BLaER1 (cell line): ENCODE measurements around the gene CDC42BPB.

ENCODE experiments used
- H3K27ac ChIP-seq: shearing (Covaris generic); formaldehyde crosslinking; 2 replicates; pipeline ENCODE4 v1.8.1; 2022
- H3K27me3 ChIP-seq: shearing (Covaris generic); formaldehyde crosslinking; 2 replicates; pipeline ENCODE4 v1.8.1; 2022
- H3K36me3 ChIP-seq: shearing (Covaris generic); formaldehyde crosslinking; 2 replicates; pipeline ENCODE4 v1.8.1; 2022
- H3K4me1 ChIP-seq: shearing (Covaris generic); formaldehyde crosslinking; 2 replicates; pipeline ENCODE4 v1.8.1; 2022
- H3K4me2 ChIP-seq: shearing (Covaris generic); formaldehyde crosslinking; 2 replicates; pipeline ENCODE4 v1.8.1; 2022
- H3K4me3 ChIP-seq: shearing (Covaris generic); formaldehyde crosslinking; 2 replicates; pipeline ENCODE4 v1.8.1; 2022
- H3K9ac ChIP-seq: shearing (Covaris generic); formaldehyde crosslinking; 2 replicates; pipeline ENCODE4 v1.8.1; 2022
- H3K9me3 ChIP-seq: shearing (Covaris generic); formaldehyde crosslinking; 2 replicates; pipeline ENCODE4 v1.8.1; 2022
- H4K20me1 ChIP-seq: shearing (Covaris generic); formaldehyde crosslinking; 2 replicates; pipeline ENCODE4 v1.8.1; 2022
- Cebpa-rat ChIP-seq: shearing (Covaris generic); IDR thresholded peaks from 2 replicates; pipeline ENCODE4 v1.8.1; 2022

CDC42BPB gene

DNA sequence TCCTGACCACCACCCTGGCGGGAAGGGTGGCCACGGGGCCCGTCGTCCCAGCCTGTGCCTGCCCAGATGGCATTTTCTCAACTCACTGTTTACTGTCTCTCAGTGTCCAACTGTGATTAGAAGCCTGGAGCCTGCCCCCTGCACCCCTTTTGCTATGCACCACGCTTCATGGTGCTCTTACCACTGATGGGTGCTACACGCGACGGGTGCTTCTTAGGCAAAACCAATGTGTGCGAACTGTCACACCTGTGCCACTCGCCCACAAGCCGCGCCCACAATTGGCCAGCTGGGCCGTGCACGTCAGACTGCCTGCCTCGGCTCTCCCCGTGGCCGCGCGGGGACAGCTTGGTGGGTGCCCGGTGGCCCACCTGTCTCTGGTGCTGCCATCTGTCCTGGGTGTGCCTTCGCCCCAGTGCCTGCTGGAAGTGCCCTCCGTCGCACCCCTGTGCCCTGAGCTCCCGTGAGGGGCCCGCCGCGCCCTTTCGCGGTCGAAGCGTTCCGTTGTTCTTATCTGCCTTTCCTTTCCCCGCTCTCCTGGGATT, 150.0 kb downstream of the CDC42BPB start:
- H3K27me3 ChIP-seq, result no peaks in the 10 kb centered on the region
- H4K20me1 ChIP-seq, result peaks cover 31% of the 10 kb centered on the region
- no peak overlapping the region for H3K27ac ChIP-seq
- H3K4me2 ChIP-seq, result peak overlapping the region; percentile 86
- TF ChIP-seq Cebpa-rat, result no peak
- 0 out of 2 replicates have a peak overlapping the region, but pooled peaks have one; percentile 2 for H3K4me3 ChIP-seq
- peaks cover 51% of the 10 kb centered on the region for H3K36me3 ChIP-seq
- H3K9ac ChIP-seq, result peak overlapping the region; percentile 34; the same call in 1 of the 2 replicates
- peaks cover 43% of the 10 kb centered on the region for H3K4me1 ChIP-seq
- no peaks in the 10 kb centered on the region; the same call in 1 of the 2 replicates for H3K9me3 ChIP-seq

DNA sequence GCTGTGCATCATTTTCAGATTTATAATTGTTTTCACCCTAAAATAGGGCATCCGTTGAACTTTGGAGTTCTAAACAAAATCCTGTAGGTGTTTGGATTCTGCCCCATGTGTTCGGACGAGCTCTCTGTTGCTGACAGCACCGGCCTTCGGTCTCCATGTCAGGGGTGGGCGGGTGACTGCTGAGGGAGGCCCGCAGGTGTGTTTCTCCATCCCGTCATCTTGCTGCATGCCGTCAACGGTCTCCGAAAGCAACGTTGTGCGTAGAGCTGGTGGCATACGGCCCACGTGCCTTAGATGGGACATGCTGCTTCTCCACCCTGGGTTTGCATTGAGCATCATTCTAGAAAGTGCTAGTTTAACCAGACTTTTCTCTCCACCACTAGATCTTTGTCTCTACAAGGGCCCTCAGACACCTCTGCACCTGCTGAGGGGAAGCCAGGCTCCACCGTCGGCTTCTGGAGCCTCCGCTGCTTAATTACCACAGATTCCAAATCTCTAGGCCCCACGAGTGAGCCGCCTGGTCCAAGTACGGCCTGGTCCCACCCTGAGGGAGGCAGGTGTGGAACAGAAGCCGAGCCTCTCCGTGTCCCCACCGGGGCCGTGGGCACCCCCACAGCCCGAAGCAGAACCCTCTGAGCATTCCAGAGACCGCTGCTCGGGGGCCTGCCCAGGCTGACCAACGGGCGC, 150.6 kb downstream of the CDC42BPB start:
- Histone ChIP-seq H3K9me3 (no peaks in the 10 kb centered on the region; the same call in 1 of the 2 replicates), H4K20me1 (peaks cover 37% of the 10 kb centered on the region), H3K9ac (no peak overlapping the region), H3K4me2 (peak overlapping the region; percentile 86), H3K27ac (no peak overlapping the region), H3K4me1 (peaks cover 49% of the 10 kb centered on the region), H3K36me3 (peaks cover 48% of the 10 kb centered on the region), H3K27me3 (no peaks in the 10 kb centered on the region), H3K4me3 (no peak overlapping the region)
- no peak for TF ChIP-seq Cebpa-rat

DNA sequence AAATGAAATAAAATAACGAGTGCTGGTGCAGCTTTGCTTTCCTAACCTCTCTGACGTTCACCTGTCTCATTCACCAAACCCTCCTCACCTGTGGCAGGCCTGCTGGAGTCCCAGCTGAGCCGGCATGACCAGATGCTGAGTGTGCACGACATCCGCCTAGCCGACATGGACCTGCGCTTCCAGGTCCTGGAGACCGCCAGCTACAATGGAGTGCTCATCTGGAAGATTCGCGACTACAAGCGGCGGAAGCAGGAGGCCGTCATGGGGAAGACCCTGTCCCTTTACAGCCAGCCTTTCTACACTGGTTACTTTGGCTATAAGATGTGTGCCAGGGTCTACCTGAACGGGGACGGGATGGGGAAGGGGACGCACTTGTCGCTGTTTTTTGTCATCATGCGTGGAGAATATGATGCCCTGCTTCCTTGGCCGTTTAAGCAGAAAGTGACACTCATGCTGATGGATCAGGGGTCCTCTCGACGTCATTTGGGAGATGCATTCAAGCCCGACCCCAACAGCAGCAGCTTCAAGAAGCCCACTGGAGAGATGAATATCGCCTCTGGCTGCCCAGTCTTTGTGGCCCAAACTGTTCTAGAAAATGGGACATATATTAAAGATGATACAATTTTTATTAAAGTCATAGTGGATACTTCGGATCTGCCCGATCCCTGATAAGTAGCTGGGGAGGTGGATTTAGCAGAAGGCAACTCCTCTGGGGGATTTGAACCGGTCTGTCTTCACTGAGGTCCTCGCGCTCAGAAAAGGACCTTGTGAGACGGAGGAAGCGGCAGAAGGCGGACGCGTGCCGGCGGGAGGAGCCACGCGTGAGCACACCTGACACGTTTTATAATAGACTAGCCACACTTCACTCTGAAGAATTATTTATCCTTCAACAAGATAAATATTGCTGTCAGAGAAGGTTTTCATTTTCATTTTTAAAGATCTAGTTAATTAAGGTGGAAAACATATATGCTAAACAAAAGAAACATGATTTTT, 151.9 kb downstream of the CDC42BPB start:
- Histone ChIP-seq H3K4me2 (no peak overlapping the region), H3K36me3 (peaks cover 53% of the 10 kb centered on the region), H3K4me3 (no peak overlapping the region), H3K9me3 (no peaks in the 10 kb centered on the region; the same call in 1 of the 2 replicates), H4K20me1 (peaks cover 46% of the 10 kb centered on the region), H3K27ac (no peak overlapping the region), H3K4me1 (peaks cover 62% of the 10 kb centered on the region), H3K27me3 (no peaks in the 10 kb centered on the region), H3K9ac (no peak overlapping the region)
- TF ChIP-seq Cebpa-rat, result no peak

DNA sequence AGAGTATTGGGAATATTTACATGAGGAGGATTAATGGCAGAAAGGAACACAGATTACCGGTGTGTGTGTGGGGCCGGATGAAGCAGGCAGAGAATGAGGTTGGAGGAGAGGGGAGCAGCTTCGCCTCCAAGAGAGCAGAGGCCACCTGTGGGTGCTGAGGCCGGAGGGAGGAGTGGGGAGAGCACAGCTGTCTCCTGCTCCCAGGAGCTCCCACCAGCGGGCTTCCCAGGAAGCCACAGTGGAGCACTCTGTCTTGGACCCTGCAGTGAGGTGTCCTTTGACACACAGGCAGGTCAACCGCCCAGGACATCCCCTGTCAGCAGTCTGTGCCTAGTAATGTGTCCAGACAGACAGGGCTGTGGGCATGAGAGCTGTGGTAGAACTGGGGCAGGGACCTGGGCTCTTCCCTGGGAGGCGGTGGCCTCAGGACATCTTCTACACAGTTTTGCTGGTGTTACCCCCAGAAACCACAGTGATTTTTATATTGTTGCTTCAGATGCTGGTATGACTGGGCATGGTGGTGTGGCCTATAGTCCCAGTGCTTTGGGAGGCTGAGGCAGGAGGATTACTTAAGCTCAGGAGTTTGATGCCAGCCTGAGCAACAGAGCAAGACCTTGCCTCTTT, 153.3 kb downstream of the CDC42BPB start:
- Histone ChIP-seq H3K9me3 (no peaks in the 10 kb centered on the region; the same call in 1 of the 2 replicates), H4K20me1 (peaks cover 40% of the 10 kb centered on the region), H3K4me1 (peaks cover 57% of the 10 kb centered on the region), H3K9ac (no peak overlapping the region), H3K27me3 (no peaks in the 10 kb centered on the region), H3K4me3 (no peak overlapping the region), H3K4me2 (no peak overlapping the region), H3K27ac (no peak overlapping the region), H3K36me3 (peaks cover 63% of the 10 kb centered on the region)
- no peak for TF ChIP-seq Cebpa-rat

DNA sequence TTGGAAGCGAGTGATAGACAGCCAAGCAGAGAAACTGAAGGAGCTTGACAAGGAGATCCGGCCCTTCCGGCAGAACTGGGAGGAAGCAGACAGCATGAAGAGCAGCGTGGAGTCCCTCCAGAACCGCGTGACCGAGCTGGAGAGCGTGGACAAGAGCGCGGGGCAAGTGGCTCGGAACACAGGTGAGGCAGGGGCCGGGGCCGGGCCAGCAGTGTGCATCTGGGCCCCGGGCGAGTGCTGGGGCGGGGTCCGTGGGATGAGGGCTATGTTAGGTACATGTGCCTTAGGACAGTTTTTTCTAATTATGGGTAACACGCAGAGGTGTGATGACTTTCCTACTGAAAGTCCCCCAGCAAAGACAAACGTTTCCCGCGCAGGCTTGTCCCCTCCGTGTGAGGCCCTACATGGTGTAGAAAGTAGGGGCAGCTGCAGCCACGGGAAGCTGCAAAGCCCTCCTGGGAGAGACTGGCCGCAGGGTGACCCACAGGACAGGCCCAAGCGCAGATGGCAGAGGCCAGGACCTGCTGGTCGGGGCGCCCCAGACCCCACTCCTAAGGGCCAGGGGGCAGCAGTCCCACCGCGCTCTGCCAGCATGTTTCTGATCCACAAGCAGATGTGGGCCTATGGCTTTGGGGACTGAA, 154.0 kb downstream of the CDC42BPB start:
- Histone ChIP-seq H3K4me2 (no peak overlapping the region), H3K27me3 (no peaks in the 10 kb centered on the region), H3K4me1 (peaks cover 57% of the 10 kb centered on the region), H3K36me3 (peaks cover 69% of the 10 kb centered on the region), H3K9ac (no peak overlapping the region), H3K4me3 (no peak overlapping the region), H3K27ac (no peak overlapping the region), H3K9me3 (no peaks in the 10 kb centered on the region; the same call in 1 of the 2 replicates), H4K20me1 (peaks cover 34% of the 10 kb centered on the region)
- TF ChIP-seq Cebpa-rat, result no peak

DNA sequence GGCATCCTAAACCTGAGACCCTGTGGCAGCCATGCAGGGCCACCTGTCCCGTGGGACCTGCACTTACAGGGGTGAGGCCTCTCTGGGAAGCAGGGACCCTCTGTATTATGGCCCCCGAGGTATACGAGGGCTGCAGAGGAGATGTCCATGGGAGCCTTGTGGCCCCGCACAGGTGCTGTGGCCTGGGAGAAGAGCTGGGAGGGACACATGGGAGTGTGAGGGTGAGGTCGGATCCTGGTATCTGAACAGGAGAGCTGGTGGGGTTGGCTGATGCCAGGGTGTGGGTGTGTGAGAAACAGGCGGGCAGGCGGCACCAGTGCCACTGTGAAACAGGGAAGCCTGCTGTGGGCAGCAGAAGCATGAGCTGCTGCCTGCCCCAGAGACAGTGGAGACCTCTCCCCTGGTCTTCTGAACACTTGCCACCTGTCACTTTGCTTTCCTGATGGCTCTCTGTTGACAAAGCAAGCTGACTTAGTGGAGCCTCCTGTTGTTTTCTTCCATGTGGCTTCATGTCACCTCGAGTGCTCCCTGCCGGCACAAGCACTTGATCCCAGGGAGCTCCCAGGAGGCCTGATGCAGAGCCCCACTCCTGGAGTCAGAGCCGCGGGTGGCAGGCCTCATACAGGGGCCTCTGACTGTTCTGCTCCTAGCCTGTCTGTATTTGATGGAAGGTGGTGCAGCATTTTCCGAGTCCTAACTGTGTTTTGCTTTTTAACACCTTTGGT, 154.7 kb downstream of the CDC42BPB start:
- TF ChIP-seq Cebpa-rat, result no peak
- Histone ChIP-seq H3K4me2 (peak overlapping the region; percentile 42), H3K9ac (0 out of 2 replicates have a peak overlapping the region, but pooled peaks have one; percentile 13), H3K4me1 (peaks cover 52% of the 10 kb centered on the region), H3K27me3 (no peaks in the 10 kb centered on the region), H4K20me1 (peaks cover 27% of the 10 kb centered on the region), H3K4me3 (no peak overlapping the region), H3K27ac (peak overlapping the region; percentile 54; the same call in 1 of the 2 replicates), H3K9me3 (no peaks in the 10 kb centered on the region; the same call in 1 of the 2 replicates), H3K36me3 (peaks cover 76% of the 10 kb centered on the region)

DNA sequence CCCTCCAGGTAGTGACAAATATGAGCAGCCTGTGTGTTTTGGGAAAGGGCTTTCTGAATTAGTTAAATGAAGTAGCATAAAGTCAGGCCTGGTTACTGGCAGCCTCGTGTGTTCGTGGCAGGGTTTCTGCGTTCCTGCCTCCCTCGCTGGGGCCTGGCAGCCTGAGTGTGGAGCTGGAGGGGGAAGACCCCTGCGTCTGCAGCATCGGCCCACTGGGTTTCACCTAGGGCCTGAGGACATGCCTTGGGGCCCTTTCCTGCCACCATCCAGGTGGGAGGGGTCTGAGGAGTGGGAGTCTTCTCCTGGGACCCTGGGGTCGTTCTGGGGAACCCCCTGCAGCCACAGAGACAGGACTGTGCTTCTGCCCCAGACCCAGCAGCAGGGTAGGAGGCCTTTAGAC, 155.3 kb downstream of the CDC42BPB start:
- peak overlapping the region; percentile 42 for H3K4me2 ChIP-seq
- H3K4me1 ChIP-seq, result peaks cover 46% of the 10 kb centered on the region
- no peak for TF ChIP-seq Cebpa-rat
- H3K9ac ChIP-seq, result 0 out of 2 replicates have a peak overlapping the region, but pooled peaks have one; percentile 13
- H3K9me3 ChIP-seq, result no peaks in the 10 kb centered on the region; the same call in 1 of the 2 replicates
- H3K4me3 ChIP-seq, result no peak overlapping the region
- H3K27ac ChIP-seq, result peak overlapping the region; percentile 54
- peaks cover 80% of the 10 kb centered on the region for H3K36me3 ChIP-seq
- no peaks in the 10 kb centered on the region for H3K27me3 ChIP-seq
- H4K20me1 ChIP-seq, result peaks cover 21% of the 10 kb centered on the region

DNA sequence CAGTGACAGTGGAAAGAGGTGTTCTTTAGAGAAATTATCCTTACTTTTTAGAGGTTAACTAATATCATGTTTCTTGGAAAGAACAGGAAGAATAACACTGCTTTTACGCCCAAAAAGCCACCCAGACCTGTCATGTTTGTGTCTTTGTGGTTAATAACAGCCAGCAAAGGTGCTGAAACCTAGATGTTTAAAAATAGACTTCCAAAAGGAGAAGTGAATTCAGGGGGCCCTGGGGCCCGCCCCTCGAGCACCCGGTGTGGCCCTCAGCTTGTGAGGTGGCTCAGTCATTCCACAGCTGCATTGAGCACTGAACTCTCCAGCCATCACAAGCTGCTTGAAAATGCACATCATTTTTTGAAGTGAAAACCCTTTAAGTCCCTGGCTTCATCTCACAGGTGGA, 155.7 kb downstream of the CDC42BPB start:
- Histone ChIP-seq H3K4me3 (no peak overlapping the region), H3K27ac (peak overlapping the region; percentile 54; the same call in 1 of the 2 replicates), H4K20me1 (peaks cover 18% of the 10 kb centered on the region; the same call in 1 of the 2 replicates), H3K4me1 (peaks cover 42% of the 10 kb centered on the region), H3K9me3 (no peaks in the 10 kb centered on the region; the same call in 1 of the 2 replicates), H3K27me3 (no peaks in the 10 kb centered on the region), H3K36me3 (peaks cover 75% of the 10 kb centered on the region), H3K4me2 (peak overlapping the region; percentile 42), H3K9ac (0 out of 2 replicates have a peak overlapping the region, but pooled peaks have one; percentile 2)
- TF ChIP-seq Cebpa-rat, result no peak
